ENCODE results near the gene R3HDM2.
"Not testable (repeated sequence)": the region's sequence is repeated elsewhere in the genome, so short reads cannot be mapped to it uniquely, and the experiment has no call there.

Gene R3HDM2

DNA sequence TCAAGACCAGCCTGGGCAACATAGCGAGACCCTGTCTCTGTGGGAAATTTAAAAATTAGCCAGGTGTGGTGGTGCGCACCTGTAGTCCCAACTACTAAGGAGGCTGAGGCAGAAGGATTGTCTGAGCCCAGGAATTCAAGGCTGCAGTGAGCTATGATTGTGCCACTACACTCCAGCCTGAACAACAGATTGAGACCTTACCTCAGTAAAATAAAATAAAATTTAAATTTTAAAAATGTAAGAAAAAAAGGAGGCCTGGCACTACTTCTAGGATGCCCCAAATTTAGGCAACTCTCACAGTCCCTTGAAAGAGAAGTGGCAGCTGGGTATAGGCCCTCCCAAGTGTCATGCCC lies 23.3 kb upstream of the R3HDM2 start:
- peaks cover 0 to 18% (median 6%) of the 10 kb centered on the region in 5 donors for H3K27me3 ChIP-seq (ENCODE audit: control insufficient read depth in 5 of 5, insufficient read depth in 4 of 5, low read length in 5 of 5)
- no peaks in the 10 kb centered on the region for H3K36me3 ChIP-seq (ENCODE audit: control insufficient read depth in 5 of 5, insufficient read depth in 5 of 5, low read length in 5 of 5)
- no peak overlapping the region for H3K9ac ChIP-seq (ENCODE audit: low read length in 5 of 5)
- H3K9me3 ChIP-seq (ENCODE audit: control insufficient read depth in 5 of 5, low read length in 5 of 5): no peaks in the 10 kb centered on the region
- H3K4me1 ChIP-seq (ENCODE audit: control insufficient read depth in 5 of 5, insufficient read depth in 5 of 5, low read length in 5 of 5): peaks cover 4 to 14% (median 8%) of the 10 kb centered on the region in 5 donors
- no peak overlapping the region for H3K4me3 ChIP-seq (ENCODE audit: low read depth in 1 of 5, low read length in 5 of 5)
- H3K27ac ChIP-seq (ENCODE audit: low read depth, low read length): no peak overlapping the region

DNA sequence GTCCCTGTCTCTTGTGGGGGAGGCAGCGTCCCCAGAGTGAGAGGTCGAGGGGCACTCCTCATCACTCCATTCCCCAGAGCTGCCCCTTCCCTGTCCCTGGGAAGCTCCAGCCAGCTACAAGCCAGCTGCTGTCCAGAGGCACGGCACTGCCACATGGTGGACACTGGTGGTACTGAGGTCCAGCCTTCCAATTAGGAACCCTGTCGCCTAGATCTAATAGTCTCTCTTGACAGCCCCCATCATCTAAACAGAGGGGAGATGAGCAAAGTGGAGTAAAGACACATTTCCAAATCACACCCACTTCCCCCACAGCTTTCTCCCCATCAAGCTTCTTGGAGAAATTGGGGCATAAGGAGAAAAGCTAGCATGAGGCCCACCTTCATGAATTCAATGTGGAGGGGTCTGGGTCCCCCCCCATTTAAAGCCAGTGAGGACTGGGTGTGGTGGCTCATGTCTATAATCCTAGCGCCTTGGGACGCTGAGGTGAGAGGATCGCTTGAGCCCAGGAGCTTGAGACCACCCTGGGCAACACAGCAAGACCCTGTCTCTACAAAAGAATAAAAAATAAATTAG lies 22.2 kb upstream of the R3HDM2 start:
- no peak overlapping the region for H3K9ac ChIP-seq (ENCODE audit: low read length in 5 of 5)
- H3K27ac ChIP-seq (ENCODE audit: low read depth, low read length): no peak overlapping the region
- H3K27me3 ChIP-seq (ENCODE audit: control insufficient read depth in 5 of 5, insufficient read depth in 4 of 5, low read length in 5 of 5): peaks cover 0 to 15% (median 6%) of the 10 kb centered on the region in 5 donors
- no peak overlapping the region for H3K4me3 ChIP-seq (ENCODE audit: low read depth in 1 of 5, low read length in 5 of 5)
- peaks cover 0 to 5% (median 0%) of the 10 kb centered on the region in 5 donors for H3K4me1 ChIP-seq (ENCODE audit: control insufficient read depth in 5 of 5, insufficient read depth in 5 of 5, low read length in 5 of 5)
- H3K36me3 ChIP-seq (ENCODE audit: control insufficient read depth in 5 of 5, insufficient read depth in 5 of 5, low read length in 5 of 5): no peaks in the 10 kb centered on the region
- H3K9me3 ChIP-seq (ENCODE audit: control insufficient read depth in 5 of 5, low read length in 5 of 5): no peaks in the 10 kb centered on the region

DNA sequence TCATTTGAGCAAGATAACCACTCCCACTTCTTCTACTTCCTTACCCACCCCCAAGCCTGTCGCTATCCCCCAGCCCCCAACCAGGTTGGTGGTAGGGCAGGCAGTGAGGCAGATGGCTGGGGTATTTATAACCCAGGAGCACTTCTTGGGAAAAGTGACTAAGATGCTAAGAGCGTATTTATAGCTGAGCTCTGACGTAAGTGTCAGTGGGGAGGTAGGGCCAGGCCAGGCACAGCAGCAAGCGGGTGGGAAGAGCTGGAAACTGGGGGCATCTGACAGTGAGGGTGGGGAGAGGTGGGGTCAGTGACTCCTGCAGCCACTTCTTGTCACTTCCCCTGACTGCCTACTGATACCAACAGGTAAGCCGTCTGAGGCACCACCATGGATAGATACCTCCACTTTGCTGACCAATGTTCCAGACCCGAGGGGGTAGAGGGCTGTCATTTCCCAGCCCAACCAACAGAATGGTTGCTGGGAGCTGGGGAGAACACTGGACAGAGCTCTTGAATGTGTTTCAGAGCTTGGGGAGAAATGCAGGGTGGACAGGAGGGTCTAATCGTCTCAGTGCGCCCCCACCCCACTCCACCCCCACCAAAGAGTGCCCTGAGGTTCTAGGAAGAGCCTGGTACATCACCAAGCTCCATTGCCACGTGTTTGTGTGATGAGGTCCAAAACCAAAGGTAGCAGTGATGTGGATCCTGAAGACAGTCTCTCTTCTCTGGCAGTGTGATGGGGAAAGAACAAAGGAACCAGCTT lies 21.5 kb upstream of the R3HDM2 start:
- Histone ChIP-seq H3K4me3 (ENCODE audit: low read depth in 1 of 5, low read length in 5 of 5) (no peak overlapping the region), H3K9me3 (ENCODE audit: control insufficient read depth in 5 of 5, low read length in 5 of 5) (no peaks in the 10 kb centered on the region), H3K27ac (ENCODE audit: low read depth, low read length) (no peak overlapping the region), H3K36me3 (ENCODE audit: control insufficient read depth in 5 of 5, insufficient read depth in 5 of 5, low read length in 5 of 5) (no peaks in the 10 kb centered on the region), H3K4me1 (ENCODE audit: control insufficient read depth in 5 of 5, insufficient read depth in 5 of 5, low read length in 5 of 5) (peaks cover 0 to 5% (median 0%) of the 10 kb centered on the region in 5 donors), H3K9ac (ENCODE audit: low read length in 5 of 5) (no peak overlapping the region), H3K27me3 (ENCODE audit: control insufficient read depth in 5 of 5, insufficient read depth in 4 of 5, low read length in 5 of 5) (peaks cover 0 to 15% (median 6%) of the 10 kb centered on the region in 5 donors)

DNA sequence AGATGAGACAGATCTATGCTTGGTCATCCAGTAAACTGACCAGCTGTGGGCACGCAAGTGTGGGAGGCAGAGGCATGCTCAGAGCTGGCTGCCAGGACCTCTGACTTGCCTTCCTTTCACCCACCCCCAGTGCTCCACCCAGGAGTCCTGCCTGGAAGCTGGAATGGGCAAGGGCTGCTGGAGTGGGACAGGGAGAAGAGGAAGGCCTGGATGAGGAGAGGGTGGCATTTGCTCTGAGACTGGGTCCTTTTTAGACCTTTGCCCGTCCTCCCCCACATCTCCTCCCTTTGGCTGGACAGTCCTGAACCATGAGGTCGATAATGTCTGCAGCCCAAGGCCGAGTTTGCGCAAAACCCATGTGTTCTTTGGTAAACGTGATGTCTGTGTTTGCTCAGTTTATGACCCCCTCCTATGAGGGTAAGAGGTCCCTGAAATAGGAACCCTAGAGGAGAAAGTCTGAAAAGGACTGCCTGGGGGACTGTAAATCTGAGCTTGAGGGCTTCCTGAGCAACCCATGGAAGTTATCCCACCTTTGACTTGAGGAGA lies 20.5 kb upstream of the R3HDM2 start:
- Histone ChIP-seq H3K4me1 (ENCODE audit: control insufficient read depth in 5 of 5, insufficient read depth in 5 of 5, low read length in 5 of 5) (peaks cover 0 to 5% (median 0%) of the 10 kb centered on the region in 5 donors), H3K4me3 (ENCODE audit: low read depth in 1 of 5, low read length in 5 of 5) (no peak overlapping the region), H3K36me3 (ENCODE audit: control insufficient read depth in 5 of 5, insufficient read depth in 5 of 5, low read length in 5 of 5) (no peaks in the 10 kb centered on the region), H3K9me3 (ENCODE audit: control insufficient read depth in 5 of 5, low read length in 5 of 5) (no peaks in the 10 kb centered on the region), H3K9ac (ENCODE audit: low read length in 5 of 5) (no peak overlapping the region), H3K27ac (ENCODE audit: low read depth, low read length) (no peak overlapping the region), H3K27me3 (ENCODE audit: control insufficient read depth in 5 of 5, insufficient read depth in 4 of 5, low read length in 5 of 5) (peaks cover 0 to 13% (median 6%) of the 10 kb centered on the region in 5 donors)

DNA sequence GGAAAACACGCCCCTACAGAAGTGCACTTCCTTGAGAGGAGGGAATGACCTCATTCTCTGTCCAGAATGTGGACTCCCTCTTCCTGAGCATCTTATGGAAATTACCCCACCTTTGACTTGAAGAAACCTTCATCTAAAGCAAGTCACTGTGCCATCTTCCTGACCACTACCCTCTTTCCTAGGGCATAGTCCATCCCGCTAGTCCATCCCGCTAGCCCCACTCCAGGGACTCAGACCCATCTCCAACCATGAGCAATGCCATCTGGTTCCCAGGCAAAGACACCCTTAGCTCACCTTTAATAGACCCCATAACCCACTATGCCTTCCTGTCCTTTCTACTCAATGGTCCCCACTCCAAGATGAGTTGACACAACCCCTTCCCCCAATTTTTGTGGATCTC lies 19.2 kb upstream of the R3HDM2 start:
- Histone ChIP-seq H3K4me1 (ENCODE audit: control insufficient read depth in 5 of 5, insufficient read depth in 5 of 5, low read length in 5 of 5) (peaks cover 0 to 5% (median 0%) of the 10 kb centered on the region in 5 donors), H3K9me3 (ENCODE audit: control insufficient read depth in 5 of 5, low read length in 5 of 5) (no peaks in the 10 kb centered on the region), H3K36me3 (ENCODE audit: control insufficient read depth in 5 of 5, insufficient read depth in 5 of 5, low read length in 5 of 5) (no peaks in the 10 kb centered on the region), H3K9ac (ENCODE audit: low read length in 5 of 5) (no peak overlapping the region), H3K27me3 (ENCODE audit: control insufficient read depth in 5 of 5, insufficient read depth in 4 of 5, low read length in 5 of 5) (peaks cover 0 to 7% (median 4%) of the 10 kb centered on the region in 5 donors), H3K27ac (ENCODE audit: low read depth, low read length) (no peak overlapping the region), H3K4me3 (ENCODE audit: low read depth in 1 of 5, low read length in 5 of 5) (no peak overlapping the region)

DNA sequence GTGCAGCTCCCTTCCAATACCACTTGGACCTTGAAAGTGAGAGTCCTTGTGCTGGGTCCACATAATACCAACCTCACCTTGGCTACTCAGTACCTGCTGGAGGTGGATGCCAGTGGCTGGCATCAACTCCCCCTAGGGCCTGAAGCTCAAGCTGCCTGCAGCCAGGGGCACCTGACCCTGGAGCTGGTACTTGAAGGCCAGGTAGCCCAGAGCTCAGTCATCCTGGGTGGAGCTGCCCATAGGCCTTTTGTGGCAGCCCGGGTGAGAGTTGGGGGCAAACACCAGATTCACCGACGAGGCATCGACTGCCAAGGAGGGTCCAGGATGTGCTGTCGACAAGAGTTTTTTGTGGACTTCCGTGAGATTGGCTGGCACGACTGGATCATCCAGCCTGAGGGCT lies 18.5 kb upstream of the R3HDM2 start:
- Histone ChIP-seq H3K9me3 (ENCODE audit: control insufficient read depth in 5 of 5, low read length in 5 of 5) (no peaks in the 10 kb centered on the region), H3K4me1 (ENCODE audit: control insufficient read depth in 5 of 5, insufficient read depth in 5 of 5, low read length in 5 of 5) (no peaks in the 10 kb centered on the region), H3K9ac (ENCODE audit: low read length in 5 of 5) (no peak overlapping the region), H3K27ac (ENCODE audit: low read depth, low read length) (no peak overlapping the region), H3K36me3 (ENCODE audit: control insufficient read depth in 5 of 5, insufficient read depth in 5 of 5, low read length in 5 of 5) (no peaks in the 10 kb centered on the region), H3K4me3 (ENCODE audit: low read depth in 1 of 5, low read length in 5 of 5) (no peak overlapping the region), H3K27me3 (ENCODE audit: control insufficient read depth in 5 of 5, insufficient read depth in 4 of 5, low read length in 5 of 5) (peaks cover 0 to 7% (median 4%) of the 10 kb centered on the region in 5 donors)

DNA sequence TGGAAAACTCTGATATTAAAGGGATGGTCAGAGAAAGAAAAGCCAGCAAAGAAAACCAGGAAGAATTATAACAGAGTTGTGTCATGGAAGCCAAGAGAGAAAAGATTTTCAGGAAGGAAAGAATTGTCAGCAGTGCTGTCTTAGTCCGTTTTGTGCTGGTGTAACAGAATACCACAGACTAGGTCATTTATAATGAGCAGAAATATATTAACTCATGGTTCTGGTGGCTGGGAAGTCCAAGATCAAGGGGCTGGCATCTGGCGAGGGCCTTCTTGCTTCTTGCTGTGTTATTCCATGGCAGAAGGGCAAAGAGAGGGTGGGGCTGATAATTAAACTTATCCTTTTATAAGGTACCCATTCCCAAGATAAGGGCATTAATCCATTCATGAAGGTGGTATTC lies 17.8 kb upstream of the R3HDM2 start:
- Histone ChIP-seq H3K9me3 (ENCODE audit: control insufficient read depth in 5 of 5, low read length in 5 of 5) (no peaks in the 10 kb centered on the region), H3K4me1 (ENCODE audit: control insufficient read depth in 5 of 5, insufficient read depth in 5 of 5, low read length in 5 of 5) (no peaks in the 10 kb centered on the region), H3K9ac (ENCODE audit: low read length in 5 of 5) (no peak overlapping the region), H3K27me3 (ENCODE audit: control insufficient read depth in 5 of 5, insufficient read depth in 4 of 5, low read length in 5 of 5) (peaks cover 0 to 7% (median 4%) of the 10 kb centered on the region in 5 donors), H3K27ac (ENCODE audit: low read depth, low read length) (no peak overlapping the region), H3K36me3 (ENCODE audit: control insufficient read depth in 5 of 5, insufficient read depth in 5 of 5, low read length in 5 of 5) (no peaks in the 10 kb centered on the region), H3K4me3 (ENCODE audit: low read depth in 1 of 5, low read length in 5 of 5) (no peak overlapping the region)

DNA sequence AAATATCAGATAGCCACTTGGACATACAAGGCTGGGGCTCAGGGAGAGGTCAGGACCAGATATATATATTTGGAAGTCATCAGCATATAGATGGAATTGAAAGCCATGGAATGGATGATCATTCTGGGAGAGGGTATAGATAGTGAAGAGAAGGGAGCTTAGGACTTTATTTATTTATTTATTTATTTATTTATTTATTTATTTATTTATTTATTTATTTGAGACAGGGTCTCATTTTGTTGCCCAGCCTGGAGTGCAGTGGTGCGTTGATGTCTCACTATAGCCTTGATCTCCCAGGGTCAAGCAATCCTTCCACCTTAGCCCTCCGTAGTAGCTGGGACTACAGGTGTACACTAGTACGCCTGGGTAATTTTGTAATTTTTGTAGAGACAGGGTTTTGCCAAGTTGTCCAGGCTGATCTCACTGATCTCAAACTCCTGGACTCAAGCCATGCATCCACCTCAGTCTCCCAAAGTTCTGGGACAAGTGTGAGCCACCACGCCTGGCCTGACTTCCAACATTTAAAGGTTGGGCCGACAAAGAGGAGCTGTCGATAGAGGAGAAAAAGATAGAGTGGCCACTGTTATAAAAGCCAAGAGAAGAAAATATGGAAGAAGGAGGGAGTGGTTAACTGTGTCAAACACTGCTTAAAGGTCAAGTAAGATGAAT lies 15.6 kb upstream of the R3HDM2 start:
- H3K9me3 ChIP-seq (ENCODE audit: control insufficient read depth in 5 of 5, low read length in 5 of 5): peaks cover 0 to 6% (median 0%) of the 10 kb centered on the region in 5 donors
- no peak overlapping the region for H3K27ac ChIP-seq (ENCODE audit: low read depth, low read length)
- H3K27me3 ChIP-seq (ENCODE audit: control insufficient read depth in 5 of 5, insufficient read depth in 4 of 5, low read length in 5 of 5): peaks cover 0 to 4% (median under 1%) of the 10 kb centered on the region in 5 donors
- H3K9ac ChIP-seq (ENCODE audit: low read length in 5 of 5): no peak overlapping the region
- no peak overlapping the region for H3K4me3 ChIP-seq (ENCODE audit: low read depth in 1 of 5, low read length in 5 of 5)
- H3K4me1 ChIP-seq (ENCODE audit: control insufficient read depth in 5 of 5, insufficient read depth in 5 of 5, low read length in 5 of 5): no peaks in the 10 kb centered on the region
- H3K36me3 ChIP-seq (ENCODE audit: control insufficient read depth in 5 of 5, insufficient read depth in 5 of 5, low read length in 5 of 5): no peaks in the 10 kb centered on the region

DNA sequence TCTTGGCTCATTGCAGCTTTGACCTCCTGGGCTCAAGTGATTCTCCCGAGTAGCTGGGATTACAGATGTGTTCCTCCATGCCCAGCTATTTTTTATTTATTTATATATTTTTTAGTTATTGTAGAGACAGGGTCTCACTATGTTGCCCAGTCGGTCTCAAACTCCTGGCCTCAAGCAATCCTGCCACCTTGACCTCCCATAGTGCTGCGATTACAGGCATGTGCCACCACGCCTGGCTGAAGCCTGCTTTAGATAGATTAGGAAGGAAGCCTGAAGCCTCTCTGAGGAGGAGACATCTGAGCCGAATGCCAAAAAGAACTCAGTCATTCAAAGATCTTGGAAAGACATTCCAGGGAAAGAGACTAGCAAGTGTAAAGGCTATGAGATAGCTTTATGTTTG lies 13.9 kb upstream of the R3HDM2 start:
- no peak overlapping the region for H3K9ac ChIP-seq (ENCODE audit: low read length in 5 of 5)
- H3K9me3 ChIP-seq (ENCODE audit: control insufficient read depth in 5 of 5, low read length in 5 of 5): peaks cover 0 to 8% (median 0%) of the 10 kb centered on the region in 5 donors
- H3K27ac ChIP-seq (ENCODE audit: low read depth, low read length): no peak overlapping the region
- no peak overlapping the region for H3K4me3 ChIP-seq (ENCODE audit: low read depth in 1 of 5, low read length in 5 of 5)
- no peaks in the 10 kb centered on the region for H3K36me3 ChIP-seq (ENCODE audit: control insufficient read depth in 5 of 5, insufficient read depth in 5 of 5, low read length in 5 of 5)
- H3K4me1 ChIP-seq (ENCODE audit: control insufficient read depth in 5 of 5, insufficient read depth in 5 of 5, low read length in 5 of 5): no peaks in the 10 kb centered on the region
- no peaks in the 10 kb centered on the region for H3K27me3 ChIP-seq (ENCODE audit: control insufficient read depth in 5 of 5, insufficient read depth in 4 of 5, low read length in 5 of 5)

DNA sequence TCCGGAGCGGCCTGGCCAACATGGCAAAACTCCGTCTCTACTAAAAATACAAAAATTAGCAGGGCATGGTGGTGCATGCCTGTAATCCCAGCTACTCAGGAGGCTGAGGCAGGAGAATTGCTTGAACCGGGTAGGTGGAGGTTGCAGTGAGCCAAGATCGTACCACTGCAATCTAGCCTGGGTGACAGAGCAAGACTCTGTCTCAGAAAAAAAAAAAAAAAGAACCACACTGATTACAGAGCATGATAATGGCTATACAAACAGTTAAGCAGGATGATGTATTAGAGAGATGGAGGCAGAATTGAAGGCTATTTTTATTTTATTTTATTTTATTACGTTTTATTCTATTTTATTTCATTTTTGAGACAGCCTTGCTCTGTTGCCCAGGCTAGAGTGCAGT lies 13.5 kb upstream of the R3HDM2 start:
- H3K36me3 ChIP-seq (ENCODE audit: control insufficient read depth in 5 of 5, insufficient read depth in 5 of 5, low read length in 5 of 5); H3K27ac ChIP-seq (ENCODE audit: low read depth, low read length); H3K4me1 ChIP-seq (ENCODE audit: control insufficient read depth in 5 of 5, insufficient read depth in 5 of 5, low read length in 5 of 5); H3K9ac ChIP-seq (ENCODE audit: low read length in 5 of 5); H3K4me3 ChIP-seq (ENCODE audit: low read depth in 1 of 5, low read length in 5 of 5); H3K9me3 ChIP-seq (ENCODE audit: control insufficient read depth in 5 of 5, low read length in 5 of 5); H3K27me3 ChIP-seq (ENCODE audit: control insufficient read depth in 5 of 5, insufficient read depth in 4 of 5, low read length in 5 of 5): not testable (repeated sequence)

Measured in subcutaneous abdominal adipose tissue (tissue), 5 donors.